HuH-7.5 (cell line): Measurements from ENCODE around the gene TPP1.

Experiments
- DNase-seq: peaks from one replicate; pipeline ENCODE4 v3.0.0; 2011; ENCODE audit warnings: low spot score

Gene TPP1

GRCh38 chr11:6587360-6587953, 31.8 kb downstream of the TPP1 start:
- DNase-seq: no peak

- DNase-seq: no peak
These were observed 32.5 kb downstream of the TPP1 start for GRCh38 chr11:6586434-6587359.

- DNase-seq: no peak
These were observed 34.7 kb downstream of the TPP1 start for GRCh38 chr11:6584528-6584927.

- no peak for DNase-seq
These were observed 35.6 kb downstream of the TPP1 start for GRCh38 chr11:6583584-6583983.

GRCh38 chr11:6579681-6580080, 39.5 kb downstream of the TPP1 start:
- no peak for DNase-seq

- DNase-seq: no peak
These were observed 41.1 kb downstream of the TPP1 start for GRCh38 chr11:6578134-6578533.

- DNase-seq: no peak
These were observed 42.5 kb downstream of the TPP1 start for GRCh38 chr11:6576471-6577373.

- DNase-seq: no peak
These were observed 44.2 kb downstream of the TPP1 start for GRCh38 chr11:6574816-6575715.

- DNase-seq: no peak
These were observed 47.0 kb downstream of the TPP1 start for GRCh38 chr11:6572215-6572614.

GRCh38 chr11:6571434-6572008, 47.7 kb downstream of the TPP1 start:
- no peak for DNase-seq

- no peak for DNase-seq
These were observed 48.4 kb downstream of the TPP1 start for GRCh38 chr11:6570691-6571427.

GRCh38 chr11:6569706-6570105, 49.5 kb downstream of the TPP1 start:
- DNase-seq: no peak

GRCh38 chr11:6568191-6568918, 50.9 kb downstream of the TPP1 start:
- DNase-seq: no peak

- DNase-seq: no peak
These were observed 51.9 kb downstream of the TPP1 start for GRCh38 chr11:6567371-6567745.

GRCh38 chr11:6566704-6567370, 52.4 kb downstream of the TPP1 start:
- DNase-seq: no peak

- DNase-seq: no peak
These were observed 53.1 kb downstream of the TPP1 start for GRCh38 chr11:6565988-6566703.

- no peak for DNase-seq
These were observed 53.9 kb downstream of the TPP1 start for GRCh38 chr11:6565325-6565724.

GRCh38 chr11:6563667-6564066, 55.6 kb downstream of the TPP1 start:
- DNase-seq: no peak
